HG03135 (cell line): ENCODE measurements around the gene NTRK2.

Experiments
- ATAC-seq: cut with Tn5 transposase; IDR thresholded peaks from one replicate; pipeline ENCODE4 v1.9.1; 2021; ENCODE audit warnings: mild to moderate bottlenecking, moderate library complexity; ENCODE audit not compliant: unreplicated experiment

NTRK2 gene

DNA sequence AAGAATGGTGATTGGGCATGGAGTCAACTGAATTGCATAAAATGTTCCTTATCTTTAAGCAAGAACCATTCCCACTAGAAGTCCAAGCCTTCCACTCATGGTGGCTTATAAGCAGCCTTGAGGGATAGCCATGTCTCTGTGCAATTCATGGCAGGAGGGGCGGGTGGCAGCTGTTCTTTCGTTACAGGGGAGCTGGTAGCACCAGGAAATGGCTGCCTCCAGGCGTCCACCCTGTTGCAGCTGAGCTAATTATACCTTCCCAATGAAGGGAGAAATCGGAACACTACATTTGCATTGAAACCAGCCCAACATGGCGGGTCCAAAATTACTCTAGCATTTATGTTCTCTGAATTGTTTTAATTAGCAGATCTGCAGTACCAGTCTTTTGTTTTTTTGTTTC lies 289.8 kb downstream of the NTRK2 start:
- no peak for ATAC-seq

DNA sequence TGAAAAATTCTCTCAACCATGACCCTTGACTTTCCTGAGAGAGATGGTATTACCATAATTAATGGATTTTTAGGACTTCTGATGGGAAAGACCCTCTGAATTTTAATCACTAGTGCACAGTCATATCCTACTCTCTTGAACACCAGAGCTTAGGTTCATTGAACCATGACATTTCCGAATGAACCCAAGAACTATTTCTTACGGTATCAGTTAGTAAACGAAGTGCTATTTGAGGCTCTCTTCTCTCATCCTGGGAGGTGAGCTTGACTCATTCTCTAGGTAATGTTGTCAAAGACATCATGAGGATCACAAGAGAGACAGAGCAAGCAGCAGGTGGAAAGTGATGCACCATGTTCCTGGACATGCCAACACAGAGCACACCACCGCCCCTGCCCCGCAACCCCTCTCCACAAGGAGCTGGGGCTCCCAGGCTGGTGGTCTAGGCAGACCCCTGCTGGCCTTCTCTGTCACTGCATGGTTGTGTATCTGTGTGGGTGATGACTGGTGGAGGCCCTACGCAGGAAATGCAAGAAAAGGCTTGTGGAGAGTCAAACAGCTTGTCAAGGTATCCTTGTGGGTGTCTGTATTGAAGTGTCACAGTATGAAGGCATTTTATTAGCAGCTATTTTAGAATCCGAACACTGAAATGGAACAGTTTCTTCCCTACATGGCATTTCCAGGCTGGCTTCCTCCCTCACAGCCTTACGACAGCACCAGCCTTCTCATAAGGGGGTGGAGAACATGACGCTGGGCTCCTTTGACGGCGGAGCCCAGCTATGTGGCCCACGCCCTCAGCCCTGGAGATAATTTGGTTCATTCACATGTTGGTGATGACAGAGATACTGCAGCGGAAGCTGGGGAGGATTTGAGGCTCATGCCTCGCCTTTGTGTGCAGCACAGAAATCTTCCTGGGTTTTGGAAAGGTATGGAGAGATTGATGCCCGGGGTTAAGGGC lies 297.6 kb downstream of the NTRK2 start:
- ATAC-seq, result no peak

DNA sequence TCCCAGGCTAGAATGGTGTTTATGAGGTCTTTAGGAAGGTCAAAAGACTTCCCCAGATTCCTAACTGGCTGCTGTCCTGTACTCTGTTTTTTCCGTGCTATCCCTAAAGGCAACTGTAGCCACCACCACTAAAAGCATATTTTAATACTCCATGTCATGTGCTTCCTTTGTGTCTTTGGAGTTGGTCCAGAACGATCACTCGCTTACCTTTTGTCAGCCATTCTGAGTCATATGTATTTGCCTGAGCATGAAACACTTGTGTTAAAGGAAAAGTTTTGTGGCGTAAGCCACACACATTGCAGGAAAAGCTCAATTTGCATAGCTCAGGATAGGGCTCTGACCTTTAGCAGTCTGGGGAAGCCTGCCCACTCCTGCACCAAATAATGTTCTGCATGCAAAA lies 299.6 kb downstream of the NTRK2 start:
- no peak for ATAC-seq

DNA sequence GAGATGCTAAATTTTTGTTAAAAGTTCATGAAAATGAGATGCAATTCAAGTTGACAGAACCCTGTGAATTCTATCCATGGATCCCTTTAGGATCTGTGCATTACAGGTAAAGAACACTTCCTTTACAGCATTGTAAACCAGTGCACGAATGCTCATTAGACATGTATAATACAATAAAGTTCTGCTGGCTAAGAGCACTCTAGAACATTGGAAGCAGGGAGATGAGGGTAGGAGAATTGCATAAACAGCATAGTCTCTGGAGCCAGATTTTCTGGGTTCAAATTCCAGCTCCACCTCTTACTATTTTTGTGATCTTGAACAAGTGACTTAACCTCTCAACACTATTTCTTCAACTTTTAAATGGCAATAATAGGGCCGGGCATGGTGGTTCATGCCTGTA lies 300.2 kb downstream of the NTRK2 start:
- no peak for ATAC-seq

DNA sequence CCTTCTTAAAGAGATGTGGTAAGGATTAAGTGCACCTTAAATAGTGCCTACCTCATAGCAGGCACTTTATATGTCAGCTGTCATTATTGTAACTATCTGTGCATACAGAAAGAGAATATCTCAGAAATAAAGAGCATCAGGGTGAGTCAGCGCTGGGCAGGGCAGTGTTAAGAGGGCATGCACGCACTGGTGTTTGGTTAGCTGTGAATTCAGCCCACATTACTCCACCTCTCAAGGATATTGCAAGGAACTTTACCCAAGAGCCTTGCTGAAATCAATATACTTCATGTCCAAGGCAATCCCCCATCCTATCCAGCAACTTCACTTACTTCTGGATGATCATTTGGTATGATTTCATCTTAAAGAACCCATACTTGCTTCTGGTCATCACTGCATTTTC lies 300.9 kb downstream of the NTRK2 start:
- ATAC-seq, result no peak

DNA sequence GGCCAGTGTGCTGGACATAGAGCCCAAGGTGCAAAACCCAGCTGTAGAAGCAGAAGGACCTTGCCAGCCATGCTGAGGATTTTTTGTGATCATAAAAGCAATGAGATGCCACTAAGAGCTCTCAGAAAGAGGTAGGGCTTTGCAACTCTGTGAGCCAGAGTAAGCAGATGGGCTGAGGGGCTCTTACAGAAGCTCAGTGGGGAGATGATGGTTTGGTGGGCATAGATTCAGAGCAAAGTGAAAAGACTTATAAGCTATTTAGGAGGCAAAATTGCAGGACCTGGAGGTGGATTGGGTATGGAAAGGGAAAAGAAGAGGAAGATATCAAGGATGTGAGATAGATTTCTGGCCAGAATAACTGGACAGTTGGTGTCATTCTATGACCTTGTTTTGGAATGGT lies 302.0 kb downstream of the NTRK2 start:
- no peak for ATAC-seq

DNA sequence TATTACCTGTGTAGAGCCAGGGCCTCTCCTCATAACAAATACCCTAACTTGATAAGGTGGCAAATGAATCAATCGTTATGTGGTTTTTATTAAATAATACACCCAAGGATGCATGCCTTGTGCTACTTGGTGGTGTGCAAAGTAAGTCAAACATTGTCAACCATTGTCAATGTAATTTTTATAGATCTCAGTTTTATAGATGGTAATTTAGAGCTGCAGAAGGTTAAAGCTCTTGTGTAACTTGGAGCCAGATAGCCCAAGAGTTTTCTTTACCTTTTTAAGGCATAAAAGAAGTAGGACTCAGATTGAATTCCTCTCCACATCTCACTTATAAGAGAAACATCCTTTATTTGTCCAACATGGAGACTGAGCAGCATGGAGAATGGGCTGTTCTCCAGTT lies 304.7 kb downstream of the NTRK2 start:
- no peak for ATAC-seq

DNA sequence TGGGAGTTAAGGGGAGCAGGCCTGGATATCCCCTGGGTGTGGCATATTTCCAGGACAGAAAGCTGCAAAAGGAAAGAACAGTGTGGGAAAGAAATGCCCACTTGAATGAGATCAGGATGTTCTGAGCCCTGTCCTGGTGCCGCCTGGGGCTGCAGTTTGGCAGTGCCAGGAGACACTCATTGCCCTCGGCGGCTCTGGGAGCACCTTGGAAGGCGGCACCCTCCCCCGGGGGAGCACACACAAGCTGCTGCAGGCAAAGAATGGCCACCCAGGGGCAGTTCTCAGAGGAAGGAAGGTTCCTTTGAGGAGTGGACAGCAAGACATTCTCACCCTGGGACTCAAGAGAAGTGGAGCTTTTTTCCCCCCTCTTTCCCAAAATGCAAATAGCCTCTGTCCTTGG lies 305.3 kb downstream of the NTRK2 start:
- no peak for ATAC-seq

DNA sequence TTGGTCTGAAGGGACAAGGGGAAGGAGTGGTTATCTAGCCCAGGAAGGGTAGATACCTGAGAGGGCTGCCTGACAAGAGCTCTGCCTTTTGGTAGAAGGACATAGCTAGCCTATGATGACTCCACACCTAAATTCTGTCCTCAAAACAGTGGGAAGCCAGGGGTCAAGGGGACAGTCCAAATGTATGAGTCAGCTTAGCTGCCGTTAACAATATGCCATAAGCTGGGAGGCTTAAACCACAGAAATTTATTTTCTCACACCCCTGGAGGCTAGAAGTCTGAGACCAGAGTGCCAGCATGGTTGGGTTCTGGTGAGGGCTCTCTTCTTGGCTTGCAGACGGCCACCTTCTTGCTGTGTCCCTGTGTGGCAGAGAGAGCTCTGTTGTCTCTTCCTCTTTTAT lies 306.4 kb downstream of the NTRK2 start:
- ATAC-seq, result no peak

DNA sequence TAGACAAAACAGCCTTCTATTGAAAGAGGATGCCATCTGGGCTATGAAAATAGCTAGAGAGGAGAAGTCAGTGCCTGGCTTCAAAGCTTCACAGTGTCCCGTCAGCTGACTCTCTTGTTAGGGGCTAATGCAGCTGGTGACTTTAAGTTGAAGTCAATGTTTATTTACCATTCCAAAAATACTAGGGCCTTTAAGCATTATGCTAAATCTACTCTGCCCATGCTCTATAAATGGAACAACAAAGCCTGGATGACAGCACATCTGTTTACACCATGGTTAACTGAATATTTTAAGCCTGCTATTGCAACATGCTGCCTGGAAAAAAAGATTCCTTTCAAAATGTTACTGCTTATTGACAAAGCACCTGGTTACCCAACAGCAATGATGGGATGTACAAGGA lies 309.1 kb downstream of the NTRK2 start:
- no peak for ATAC-seq

DNA sequence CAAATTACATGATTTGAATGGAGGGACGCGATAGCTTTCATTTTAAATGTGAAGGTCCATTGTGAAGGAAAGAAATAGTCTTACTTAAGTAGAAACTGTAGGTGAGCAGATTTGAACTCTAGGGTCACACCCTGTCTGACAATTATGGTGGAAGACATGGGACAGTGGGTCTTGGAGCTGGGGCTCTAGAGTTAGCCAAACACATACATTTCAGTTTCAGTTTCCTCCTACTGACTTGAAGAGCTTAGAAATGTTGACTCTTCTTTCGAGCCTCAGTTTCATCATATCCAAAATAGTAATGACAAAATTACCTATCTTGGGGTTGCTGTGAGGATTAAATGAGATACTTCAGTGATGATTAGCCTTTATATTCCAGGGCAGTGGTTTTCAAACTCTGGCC lies 314.2 kb downstream of the NTRK2 start:
- no peak for ATAC-seq

DNA sequence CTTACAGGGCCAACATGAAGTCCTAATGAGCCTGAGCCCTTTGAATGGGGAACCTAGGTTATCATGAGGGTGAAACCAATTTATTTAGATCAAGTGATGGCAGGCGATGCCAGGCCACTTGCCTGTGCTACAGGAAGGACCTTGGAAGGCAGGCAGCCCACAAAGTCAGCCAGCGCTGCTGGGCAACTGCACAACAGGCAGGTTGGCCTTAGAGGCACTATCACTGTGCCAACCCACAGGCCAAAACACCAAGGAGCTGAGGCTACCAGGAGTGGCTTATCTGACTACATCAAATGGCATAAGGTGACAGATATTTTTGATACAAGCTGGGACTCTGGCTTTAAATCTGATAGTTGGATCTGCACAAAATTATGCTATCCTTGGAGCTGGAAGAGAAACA lies 319.1 kb downstream of the NTRK2 start:
- ATAC-seq, result no peak

DNA sequence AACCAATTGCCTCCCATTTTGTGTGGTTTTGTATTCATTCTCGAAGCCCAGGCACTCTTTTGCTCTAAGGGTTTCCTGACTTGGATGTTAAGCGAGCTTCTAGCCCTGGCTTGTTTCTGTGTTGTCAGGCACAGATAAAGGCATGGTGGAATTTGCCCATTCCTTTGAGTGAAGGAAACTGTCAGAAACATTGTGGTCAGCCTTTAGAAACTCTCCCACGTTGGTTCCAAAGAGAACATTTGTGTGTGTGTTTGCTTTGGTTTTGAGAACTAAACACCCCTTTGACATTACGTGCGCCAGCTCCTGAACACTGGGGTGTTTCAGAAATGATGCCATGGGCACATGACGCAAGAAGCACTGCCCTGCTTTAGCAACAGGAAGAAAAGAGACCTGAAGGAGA lies 320.9 kb downstream of the NTRK2 start:
- ATAC-seq, result no peak

DNA sequence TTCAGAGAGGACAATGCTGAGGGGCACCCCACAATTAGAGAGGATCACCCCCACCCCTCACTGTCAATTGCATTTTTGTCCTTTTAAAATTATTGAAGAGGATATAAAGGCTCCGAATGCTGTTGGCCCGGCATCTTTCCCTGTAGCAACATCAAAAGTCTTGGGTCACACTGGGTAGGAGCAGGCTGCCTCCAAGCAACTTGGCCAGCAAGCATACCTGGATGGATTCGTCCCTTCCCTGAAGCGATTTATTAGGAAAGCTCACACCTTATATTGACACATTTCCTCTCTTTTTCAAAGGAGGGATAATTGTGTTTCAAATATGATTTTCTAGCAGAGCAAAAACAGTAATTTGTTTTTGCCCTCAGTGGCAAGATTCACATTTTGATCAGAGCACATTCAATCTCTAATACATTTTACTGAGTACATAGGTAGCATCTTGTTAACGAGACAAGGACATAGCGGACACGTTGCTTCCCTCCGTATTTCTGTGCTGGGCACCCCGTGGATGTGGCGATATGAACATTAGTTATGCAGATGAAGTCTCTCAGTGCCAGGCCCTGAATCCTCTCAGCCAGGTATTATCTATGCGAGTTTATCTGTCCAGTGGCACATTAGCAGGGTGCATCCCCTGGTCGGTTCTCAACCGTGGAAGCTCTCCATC lies 321.5 kb downstream of the NTRK2 start:
- no peak for ATAC-seq

DNA sequence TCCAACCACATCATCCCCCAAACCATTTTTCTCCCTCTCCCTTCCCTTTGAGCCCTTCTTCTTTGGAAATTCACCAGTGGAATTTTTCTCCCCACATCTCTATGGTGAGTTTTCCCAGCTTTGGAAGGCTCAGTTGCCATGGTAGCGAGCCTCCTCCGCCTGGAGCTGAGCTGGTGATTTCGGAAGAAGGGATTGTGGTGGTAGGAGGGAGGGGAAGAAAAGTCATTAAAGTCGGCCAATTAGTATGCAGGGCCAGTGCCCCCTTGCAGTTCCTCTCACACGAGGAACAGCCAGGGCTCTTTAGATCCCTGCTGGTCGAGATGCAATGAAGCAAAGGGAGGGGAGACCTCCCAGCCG lies 322.0 kb downstream of the NTRK2 start:
- ATAC-seq, result no peak

DNA sequence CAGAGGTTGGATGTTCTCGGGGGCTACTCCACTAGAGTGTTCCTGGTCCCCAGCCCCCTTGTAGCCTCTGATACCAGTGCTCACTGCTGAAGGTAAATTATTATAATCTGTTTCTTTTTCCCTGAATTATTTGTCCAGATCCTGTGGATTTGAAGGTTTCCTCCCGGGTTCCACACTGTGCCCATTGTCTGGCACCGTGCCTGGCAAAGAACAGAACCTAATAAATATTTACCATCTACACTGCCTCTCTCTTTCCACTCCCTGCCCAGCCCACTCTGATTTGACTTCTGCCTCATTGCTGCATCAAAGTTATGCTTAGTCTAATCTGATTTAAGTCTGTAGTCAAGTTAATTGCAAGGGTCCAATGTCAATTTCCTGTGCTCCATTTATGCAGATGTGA lies 322.9 kb downstream of the NTRK2 start:
- no peak for ATAC-seq

DNA sequence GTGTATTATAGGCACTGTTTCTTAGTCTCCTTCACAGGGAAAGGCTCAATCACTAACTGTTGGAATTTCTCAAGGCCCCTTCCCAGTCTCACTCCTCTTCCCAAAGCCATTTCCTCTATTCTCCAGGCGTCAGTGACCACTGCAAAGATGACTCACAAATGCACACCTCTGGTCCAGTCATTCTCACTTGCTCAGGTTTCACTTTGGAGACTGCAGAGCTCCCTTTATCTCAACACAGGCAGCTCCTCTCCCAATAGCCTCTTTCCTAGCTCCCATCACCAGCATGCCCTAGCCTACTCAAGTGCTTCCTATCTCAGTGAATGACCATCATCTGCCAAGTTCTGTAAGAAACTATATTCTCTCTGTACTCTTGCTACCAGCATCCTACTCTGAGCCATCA lies 323.6 kb downstream of the NTRK2 start:
- ATAC-seq, result no peak

DNA sequence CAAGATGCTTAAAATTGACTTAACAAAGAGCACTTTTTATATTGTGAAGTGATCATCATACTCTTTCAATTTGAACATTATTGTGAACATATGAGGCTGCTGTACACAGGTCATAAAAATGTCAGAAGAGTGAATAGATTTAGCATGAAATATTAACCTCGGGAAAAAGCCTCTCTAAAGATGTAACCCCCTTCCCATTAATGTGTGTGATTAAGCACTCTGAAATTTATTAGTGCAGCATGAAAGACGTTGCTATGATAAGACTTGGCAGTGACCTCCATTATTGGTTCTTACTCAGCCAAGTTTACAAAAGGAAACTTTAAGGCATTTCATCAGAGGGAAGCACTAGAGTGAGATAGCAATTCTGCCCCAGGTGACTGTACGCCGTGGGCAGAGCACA lies 326.5 kb downstream of the NTRK2 start:
- ATAC-seq, result no peak

DNA sequence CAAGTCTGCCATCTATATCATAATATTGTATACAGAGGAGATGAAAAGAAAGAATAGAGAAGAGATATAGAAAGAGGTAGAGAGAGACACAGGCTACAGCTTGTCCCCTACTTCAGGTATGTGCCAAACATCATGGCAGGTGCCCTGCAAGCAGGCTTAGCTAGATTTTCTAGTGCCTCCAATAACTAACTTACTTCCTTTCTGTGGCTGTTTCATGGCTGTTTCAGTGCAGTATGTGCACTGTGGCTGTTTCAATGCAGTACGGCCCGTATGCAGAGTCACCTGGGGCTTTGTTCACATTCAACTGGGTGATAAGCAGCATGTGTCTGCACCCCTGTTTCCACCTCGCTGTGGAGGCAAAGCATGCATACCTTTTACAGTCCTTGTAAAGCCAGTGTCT lies 327.2 kb downstream of the NTRK2 start:
- ATAC-seq, result no peak

DNA sequence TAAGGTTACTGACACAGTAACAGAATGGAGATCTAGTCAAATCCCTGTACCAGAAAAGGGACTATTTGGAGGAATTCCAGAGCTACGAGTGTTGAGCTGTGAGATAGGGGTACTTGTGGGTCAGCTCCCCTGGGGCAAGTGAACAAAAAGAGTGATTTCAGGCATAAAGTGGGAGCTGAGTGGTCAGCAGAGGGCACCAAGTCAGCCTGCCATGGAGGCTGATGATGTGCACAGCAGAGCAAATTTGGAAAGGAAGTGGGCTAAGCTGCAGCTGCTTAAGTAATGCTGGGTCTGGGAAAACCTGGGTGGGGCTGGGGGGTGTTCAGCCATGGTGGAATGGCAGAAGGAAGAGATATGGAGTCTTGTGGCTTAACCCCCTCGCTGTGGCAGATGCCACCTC lies 327.9 kb downstream of the NTRK2 start:
- ATAC-seq, result no peak

DNA sequence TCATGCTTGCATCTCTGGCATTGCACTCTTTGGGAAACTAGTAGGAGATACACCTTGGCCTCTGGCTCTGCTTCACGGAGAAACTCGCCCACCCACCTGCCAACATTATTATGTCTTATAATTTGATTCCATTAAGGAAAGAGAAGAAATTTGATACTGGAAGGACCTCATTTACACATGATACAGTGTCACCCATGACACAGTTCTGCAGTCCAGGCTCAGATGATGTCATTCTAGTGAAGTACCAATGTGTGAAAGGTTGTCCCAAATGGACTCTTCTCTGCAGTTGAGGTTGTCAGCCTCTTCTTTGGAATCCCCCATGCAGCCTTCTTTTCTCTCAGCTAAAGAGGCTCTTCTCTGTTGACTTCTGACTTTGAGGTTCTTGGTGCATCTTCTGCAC lies 329.1 kb downstream of the NTRK2 start:
- ATAC-seq, result no peak

DNA sequence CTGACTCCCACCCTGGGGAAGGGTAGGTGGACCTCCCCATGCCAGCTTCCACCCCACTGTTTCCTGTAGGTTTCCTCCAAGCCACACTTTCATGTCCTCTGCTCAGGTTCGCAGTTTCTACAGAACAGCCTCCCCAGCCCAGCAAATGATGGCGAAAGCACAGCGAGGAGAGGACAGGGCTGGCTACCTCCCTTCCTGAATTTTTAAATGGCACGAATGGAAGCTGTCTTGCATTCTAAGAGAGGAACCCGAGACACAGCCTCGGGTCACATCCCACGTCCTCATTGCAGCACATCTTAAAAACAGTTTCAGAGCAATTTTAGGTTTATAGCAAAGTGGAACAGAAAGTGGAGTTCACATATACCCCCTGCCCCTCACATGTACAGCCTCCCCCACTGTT lies 330.3 kb downstream of the NTRK2 start:
- ATAC-seq, result no peak

DNA sequence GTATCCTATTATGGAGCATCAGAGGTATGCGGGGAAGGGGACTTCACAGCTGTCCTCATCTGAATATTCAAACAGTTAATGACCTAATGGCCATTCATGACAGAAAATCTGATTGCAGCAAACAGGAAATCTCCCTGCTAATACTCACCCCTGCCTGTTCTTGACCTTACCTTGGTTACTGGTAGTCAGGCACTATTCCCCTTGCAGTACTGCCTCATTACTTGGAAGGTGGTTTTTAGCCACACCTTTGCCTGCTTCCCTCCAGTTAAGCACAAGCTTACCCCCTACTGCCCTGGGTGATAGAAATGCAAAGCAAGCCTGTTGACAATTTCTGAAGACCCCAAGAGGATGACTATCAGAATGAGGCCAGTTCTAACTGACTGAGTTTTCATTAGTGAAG lies 332.4 kb downstream of the NTRK2 start:
- ATAC-seq, result no peak
